ENCODE results near the gene PCSK5.
"Not testable (repeated sequence)": the region's sequence is repeated elsewhere in the genome, so short reads cannot be mapped to it uniquely, and the experiment has no call there.

Gene PCSK5

DNA sequence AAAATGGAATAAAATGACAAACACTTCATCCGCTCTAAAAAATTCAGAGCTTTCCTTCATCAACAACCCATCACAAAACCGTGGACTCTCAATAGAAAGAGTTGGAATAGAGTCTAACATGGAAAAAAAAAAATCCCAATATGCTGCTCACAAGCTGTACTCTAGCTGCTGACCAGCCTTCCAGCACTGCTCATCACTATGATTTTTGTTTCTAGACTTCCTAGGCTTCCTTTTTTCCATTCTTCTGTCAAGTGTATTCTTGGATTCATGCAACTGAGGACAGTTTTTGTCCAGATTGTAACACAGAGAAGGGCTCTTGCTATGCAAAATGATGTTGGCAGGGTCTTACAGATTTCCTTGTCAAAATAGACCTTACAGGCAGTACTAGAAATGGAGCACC, 469.3 kb downstream of the PCSK5 start:
- H3K27ac ChIP-seq, result no peak overlapping the region
- DNase-seq (ENCODE audit: low read depth, low spot score), result no peak

DNA sequence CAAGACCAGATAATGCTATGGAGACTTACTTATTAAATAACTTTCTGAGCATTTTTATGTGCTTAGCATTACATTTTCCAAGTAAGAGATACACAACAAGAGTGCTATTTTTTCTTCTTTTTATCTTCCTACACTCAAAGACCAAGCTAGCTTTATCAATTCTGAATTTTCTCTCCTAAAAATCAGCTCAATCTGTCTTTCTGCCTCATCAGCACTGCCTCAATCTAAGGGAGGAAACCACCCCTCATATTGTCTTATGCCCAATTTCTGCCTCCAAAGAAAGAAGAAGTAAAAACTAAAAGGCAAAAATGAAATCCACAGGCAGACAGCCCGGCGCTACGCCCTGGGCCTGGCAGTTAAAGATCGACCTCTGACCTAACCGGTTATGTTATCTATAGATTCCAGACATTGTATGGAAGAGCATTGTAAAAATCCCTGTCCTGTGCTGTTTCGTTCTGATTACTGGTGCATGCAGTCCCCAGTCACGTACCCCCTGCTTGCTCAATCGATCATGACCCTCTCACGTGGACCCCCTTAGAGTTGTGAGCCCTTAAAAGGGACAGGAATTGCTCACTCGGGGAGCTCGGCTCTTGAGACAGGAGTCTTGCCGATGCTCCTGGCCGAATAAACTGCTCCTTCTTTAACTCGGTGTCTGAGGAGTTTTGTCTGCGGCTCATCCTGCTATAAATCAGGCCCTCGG, 472.0 kb downstream of the PCSK5 start:
- not testable (repeated sequence) for H3K27ac ChIP-seq; DNase-seq (ENCODE audit: low read depth, low spot score)

DNA sequence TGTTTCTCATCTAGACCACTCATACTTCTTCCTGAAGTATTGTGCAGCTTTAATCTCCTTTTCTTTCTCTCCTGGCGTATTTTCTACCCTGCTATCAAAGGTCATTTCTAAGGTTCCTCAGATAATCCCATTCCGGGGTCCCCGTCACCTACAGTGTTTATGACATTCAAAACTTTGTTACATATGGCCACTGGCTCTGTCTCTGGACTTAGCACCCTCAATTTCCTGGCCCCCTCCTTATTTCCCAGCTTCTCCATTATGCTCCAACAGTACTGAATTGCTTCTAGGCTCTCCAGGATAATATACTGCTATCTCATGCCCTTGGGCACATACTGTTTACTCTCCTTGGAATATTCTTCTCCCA, 472.5 kb downstream of the PCSK5 start:
- no peak for DNase-seq (ENCODE audit: low read depth, low spot score)
- H3K27ac ChIP-seq, result no peak overlapping the region

DNA sequence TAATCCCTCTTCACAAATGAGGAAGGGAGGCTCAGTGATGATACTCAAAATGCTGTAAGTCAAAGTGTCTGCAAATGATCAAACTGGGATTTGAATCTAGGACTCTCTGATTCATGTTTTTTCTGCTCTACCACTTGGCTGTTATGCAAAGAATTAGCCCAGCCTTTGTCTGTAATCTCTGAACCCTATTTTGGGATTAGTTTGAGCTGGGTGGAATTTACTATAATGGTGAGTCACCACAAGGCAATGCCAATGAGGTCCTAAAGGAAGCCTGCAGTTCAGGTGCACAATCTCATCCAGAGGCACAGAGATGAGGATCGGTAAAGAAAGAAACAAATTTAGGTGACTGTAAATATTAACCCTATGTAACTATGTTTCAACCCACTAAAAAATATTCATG, 474.6 kb downstream of the PCSK5 start:
- no peak for DNase-seq (ENCODE audit: low read depth, low spot score)
- no peak overlapping the region for H3K27ac ChIP-seq

DNA sequence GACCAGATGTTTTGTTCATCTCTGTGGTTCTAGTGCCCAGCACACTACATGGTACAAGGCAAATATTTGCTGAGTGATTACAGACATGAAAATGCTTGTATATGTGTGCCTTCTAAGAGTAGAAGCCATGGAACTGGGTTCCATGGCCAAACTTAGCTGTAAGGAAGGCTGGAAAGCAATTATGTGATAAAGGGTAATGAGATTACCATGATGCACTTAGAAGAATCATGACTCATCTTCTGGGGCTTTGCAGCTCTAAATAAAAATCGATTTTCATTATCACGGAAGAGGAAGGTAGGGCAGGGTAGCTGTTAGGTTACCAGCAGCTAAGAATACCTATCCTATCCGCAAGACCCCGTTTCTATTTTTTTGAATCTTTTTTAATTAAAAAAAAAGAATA, 475.8 kb downstream of the PCSK5 start:
- no peak overlapping the region for H3K27ac ChIP-seq
- DNase-seq (ENCODE audit: low read depth, low spot score), result no peak

DNA sequence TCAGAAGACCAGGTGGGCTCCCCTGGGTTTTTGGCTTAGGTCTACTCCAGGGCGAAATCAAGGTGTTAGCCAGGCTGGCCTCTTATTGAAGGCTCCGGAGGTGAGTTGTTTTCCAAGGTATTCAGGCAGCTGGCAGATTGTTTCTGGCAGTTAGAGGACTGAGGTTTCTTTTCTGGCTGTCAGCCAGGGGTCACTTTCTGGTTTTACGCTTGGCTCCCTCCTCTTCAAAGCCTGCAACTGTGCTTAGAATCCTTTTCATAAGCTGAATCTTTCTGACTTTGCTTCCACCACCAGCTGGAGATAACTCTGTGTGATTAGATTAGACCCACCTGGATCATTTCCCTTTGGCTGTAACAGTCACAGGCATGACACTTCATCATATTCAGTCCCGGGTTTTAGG, 479.1 kb downstream of the PCSK5 start:
- H3K27ac ChIP-seq, result no peak overlapping the region
- DNase-seq (ENCODE audit: low read depth, low spot score), result no peak

DNA sequence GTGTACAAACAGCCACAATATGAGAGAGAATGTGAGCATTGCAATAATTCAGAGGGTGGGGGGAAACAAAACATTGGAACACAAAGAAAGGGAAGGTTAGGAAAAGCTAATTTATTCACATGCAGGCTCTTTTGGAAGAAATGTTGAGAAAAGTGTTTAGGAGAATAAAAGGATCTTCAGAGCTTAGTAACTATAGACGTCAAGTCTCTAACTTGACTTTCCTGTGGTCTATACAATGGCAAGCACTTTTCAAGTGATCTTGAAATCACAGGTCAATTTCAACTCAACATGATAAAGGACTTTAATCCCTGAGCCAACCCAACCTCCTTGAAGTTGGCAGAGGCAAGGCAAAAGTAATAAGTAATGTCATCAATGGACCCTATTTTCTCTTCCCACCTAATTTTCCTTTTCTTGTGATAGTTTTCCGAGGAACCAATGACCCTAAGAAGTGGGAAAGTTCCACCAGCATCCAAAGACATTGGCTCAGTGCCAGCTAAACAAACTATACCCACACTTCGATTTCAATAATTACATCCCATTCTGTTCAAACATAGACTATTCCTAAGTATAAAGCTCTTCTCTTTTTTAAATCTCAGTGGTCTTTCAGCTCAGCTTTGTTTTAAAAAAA, 480.0 kb downstream of the PCSK5 start:
- H3K27ac ChIP-seq, result no peak overlapping the region
- DNase-seq (ENCODE audit: low read depth, low spot score), result no peak

DNA sequence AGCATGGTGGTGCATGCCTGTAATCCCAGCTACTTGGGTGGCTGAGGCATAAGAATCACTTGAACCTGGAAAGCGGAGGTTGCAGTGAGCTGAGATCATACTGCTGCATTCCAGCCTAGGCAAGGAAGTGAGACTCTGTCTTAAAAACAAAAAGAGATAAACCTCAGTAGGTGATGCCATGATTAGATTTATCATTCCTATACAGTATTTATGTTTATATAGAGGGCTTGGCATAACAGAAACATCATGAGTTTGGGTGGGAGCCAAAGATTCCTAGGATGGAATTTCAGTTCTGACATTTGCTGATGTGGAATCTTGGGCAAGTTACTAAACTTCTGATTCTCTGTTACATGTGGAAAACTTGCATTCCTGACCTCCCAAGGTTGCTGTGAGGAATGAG, 481.4 kb downstream of the PCSK5 start:
- DNase-seq (ENCODE audit: low read depth, low spot score), result no peak
- no peak overlapping the region for H3K27ac ChIP-seq

DNA sequence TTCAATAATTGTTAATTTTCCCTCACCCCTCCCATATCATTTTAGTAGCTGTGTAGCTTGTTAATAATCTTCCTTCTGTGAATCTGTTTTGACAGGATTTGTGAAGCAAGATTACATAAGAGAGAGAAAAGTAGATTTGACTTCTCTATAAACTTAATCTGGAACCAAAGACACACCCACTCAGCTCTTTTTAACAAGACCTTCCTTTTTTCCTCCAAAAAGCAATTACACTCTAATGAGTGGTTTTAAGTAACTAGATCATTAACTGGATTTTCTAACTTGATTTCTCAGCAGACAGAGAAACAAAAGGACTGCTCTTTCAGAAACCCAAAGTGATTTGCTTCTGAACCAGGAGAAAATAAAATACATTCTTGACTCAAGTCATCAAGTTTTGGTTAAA, 481.9 kb downstream of the PCSK5 start:
- no peak for DNase-seq (ENCODE audit: low read depth, low spot score)
- H3K27ac ChIP-seq, result no peak overlapping the region

DNA sequence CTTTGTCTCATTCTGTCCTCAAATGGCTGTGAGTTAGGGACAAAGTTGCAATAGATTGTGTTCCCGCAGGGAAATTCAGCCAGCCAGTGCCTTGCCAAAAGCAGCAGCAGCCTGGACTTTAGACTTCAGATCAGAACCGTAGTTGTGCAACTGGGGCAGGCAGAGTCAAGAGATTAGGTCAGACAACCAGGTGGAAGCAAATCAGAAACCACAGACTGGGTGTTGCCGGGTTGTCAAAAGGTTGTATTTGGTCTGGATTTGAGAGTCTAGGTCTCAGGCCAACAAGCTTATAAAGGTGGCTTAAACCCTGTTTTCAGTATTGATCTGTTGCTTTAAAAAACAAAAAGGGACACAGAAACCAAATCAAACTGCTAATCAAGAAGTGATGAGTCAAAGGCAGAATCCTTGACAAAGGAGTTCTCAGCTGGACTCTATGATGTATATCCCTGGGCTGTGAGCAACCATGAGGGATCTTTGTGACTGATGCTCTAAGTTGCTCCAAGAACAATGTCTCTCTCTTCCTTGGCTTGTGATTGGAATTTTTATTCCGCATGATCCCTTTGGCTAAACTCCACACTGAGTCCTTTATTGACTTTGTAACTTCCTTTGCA, 482.8 kb downstream of the PCSK5 start:
- no peak for DNase-seq (ENCODE audit: low read depth, low spot score)

DNA sequence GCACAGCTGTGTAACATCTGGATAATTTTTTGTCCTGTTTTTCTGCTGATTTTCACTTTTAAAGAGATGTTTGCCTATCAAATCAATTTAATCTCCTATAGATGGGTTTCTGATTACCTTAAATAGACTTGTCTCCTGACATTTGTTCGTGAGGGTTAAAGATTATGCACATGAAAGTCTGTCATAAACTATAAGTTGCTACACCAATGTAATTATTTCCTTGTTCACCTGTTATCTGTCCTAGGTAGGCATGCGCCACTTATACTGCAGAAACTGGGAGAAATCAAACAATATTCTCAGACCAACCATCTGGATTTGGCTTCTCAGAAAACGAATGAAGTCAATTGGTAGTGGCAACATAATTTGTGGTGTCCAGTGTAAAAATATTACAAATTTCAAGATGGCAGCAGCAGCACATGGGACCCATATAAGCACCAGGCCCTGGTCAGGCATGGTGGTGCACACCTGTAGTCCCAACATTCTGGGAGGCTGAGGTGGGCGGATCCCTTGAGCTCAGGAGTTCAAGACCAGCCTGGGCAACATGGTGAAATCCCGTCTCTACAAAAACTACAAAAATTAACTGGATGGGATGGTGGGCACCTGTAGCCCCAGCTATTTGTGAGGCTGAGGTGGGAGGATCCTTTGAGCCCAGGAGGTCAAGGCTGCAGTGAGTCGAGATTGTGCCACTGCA, 483.5 kb downstream of the PCSK5 start:
- DNase-seq (ENCODE audit: low read depth, low spot score), result no peak
- H3K27ac ChIP-seq, result peak overlapping the region; percentile 21

More for the DNA sequence above, 482.8 kb downstream of the PCSK5 start:
- peak overlapping the region; percentile 21 for H3K27ac ChIP-seq

DNA sequence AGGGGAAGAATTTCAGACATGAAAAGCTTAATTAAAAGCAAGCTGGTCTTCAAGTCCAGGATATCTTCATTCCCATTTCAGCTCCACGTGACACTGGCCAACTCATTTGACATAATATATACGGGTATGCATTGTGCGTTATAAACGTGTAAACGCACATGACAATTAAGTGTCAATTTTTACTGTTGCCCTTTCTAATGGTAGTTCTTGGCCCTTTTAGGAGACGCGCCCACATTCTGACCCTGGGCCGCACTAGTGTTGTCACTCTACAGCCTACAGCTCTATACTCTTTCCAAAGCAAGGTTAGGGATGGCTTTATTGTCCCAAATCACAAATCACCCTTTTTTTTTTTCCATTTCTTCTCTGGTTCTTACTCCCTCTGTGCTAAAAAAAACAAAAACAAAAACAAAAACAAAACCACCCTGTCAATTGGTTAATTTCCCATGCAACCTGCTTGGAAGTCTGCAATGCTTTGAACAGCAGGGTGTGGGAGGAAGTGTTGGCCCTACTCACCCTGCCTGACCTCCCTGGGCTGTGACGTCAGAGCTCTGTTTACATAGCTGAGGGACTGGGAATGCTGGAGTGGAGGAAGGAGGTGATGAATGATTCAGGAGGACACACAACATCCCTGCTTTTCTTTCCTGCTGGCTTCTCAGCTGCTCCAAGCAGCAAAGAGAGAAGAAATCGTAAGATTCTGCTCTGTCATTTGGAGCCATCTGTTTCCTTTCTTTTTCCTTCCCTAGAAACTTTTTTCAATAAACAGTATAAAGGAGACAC, 484.5 kb downstream of the PCSK5 start:
- peak; percentile 60 for DNase-seq (ENCODE audit: low read depth, low spot score)
- H3K27ac ChIP-seq, result peak overlapping the region; percentile 25

DNA sequence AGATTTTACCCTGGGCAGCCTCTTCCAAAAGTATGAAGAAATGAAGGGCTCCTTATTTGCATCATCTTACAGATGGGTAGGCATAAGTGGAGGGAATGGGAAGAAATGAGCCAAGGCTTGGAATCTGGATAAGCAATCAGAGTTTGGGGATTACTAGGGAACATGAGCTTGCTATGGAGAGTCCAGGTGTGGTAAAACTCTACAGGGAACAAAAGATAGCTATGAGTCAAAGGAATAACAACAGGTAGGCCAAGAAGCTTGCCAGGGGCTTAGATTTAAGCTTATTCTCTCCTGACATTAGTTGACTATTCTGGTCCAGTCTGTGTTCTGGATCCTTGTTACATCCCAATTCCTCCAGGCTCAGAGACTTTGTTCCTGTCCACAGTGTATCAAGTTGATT, 487.3 kb downstream of the PCSK5 start:
- H3K27ac ChIP-seq, result no peak overlapping the region
- no peak for DNase-seq (ENCODE audit: low read depth, low spot score)

DNA sequence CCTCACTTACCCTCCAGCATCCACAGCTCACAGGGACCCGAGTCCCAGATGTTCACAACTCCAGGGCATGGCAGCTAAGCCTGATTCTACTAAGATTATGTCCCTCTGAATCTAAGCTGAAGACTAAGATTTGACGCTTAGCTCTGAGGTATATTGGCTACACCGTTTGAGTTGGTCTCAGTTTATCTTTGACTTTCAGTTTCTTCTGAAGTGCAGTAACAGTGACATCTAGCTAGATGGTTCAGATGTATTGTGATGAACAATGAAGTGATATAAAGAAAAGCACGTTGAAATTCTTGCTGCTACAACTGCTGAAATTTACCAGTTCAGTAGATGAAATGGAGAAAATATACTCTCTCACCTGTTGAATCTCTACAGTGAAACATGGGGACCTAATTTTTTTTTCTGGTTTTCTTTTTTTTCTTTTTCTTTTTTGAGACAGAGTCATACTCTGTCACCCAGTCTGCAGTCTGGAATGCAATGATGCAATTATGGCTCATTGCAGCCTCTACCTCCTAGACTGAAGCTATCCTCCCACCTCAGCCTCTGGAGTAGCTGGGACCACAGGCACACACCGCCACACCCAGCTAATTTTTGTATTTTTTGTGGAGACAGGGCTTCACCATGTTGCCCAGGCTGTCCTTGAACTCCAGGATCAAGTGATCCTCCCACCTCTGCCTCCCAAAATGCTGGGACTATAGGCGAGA, 488.0 kb downstream of the PCSK5 start:
- no peak for DNase-seq (ENCODE audit: low read depth, low spot score)
- H3K27ac ChIP-seq, result peak overlapping the region; percentile 41

DNA sequence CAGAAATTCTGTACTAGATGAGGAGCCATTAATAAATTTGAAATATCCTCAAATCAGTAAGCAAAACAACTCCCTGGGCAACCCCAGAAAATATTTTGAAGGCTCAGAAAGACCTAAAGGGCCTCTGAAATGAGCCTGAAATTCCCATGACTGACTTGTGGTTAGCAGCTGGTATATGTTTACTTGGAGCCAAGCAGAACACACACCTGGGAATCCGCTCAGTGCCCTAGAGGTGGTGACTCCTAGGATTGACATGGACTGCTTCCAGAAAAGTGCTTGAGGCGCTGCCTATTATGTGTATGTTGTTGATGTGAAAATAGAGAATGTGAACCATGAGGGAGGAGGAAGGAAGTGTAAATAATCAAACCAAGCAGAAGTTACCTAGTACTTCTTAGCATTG, 489.0 kb downstream of the PCSK5 start:
- DNase-seq (ENCODE audit: low read depth, low spot score), result peak; percentile 77
- H3K27ac ChIP-seq, result peak overlapping the region; percentile 41

DNA sequence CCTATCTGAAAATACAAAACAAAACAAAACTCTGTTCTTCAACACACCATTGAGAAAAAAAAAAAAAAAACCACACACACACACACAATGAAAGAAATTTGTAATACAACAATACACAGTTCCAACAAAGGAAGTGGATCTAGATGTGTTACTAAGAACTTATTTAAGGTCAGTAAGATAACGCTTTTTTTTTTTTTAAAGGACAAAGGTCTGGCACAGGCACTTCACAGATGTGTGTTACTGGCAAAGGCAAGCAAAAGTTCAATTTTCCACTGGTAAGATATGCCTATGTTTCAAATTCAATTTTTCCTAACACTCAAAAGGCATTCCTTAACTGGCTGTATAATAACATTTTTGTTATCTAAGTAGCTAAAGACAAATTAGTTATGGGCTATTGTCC, 500.2 kb downstream of the PCSK5 start:
- DNase-seq (ENCODE audit: low read depth, low spot score), result no peak

DNA sequence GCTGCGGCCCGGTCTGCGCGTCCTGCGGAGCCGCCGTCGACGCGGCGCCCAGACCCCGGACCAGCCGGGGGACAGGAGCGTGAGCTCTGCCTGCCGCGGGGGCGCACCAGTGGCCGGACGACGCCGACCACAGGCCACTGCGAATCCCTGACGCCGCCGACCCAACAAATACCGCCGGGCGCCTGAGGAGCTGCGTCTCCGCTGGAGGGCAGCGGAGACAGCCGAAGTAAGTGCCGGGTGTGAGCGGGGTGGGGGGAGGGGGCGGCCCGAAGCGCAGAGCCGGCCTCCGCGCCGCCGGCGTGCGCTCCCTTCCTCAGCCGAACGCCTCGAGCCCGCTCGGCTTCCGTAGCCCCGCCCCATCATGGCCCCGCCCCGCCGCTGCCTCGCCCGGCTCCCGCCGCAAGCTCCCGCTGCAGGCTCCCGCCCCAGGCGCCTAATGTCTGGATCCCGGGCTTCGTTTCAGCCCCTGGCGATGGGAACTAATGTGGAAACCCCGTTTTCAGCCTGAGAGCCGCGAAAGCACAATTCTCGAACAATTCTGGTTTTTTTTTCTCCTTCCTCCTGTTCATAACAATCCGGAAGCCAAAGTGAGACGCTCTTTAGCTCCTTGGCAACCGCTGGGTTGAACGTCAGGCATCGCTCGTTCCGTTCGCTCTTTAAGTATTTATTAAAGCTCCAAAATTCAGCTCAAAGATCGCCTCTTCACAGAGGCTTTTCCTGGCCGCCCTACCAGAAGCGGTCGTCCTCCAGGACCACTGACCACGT, 503.9 kb downstream of the PCSK5 start, which contains the start of gene RFK:
Gene RFK (minus strand): TSS at position 232 of the 765 bp plus-strand sequence. CDS start 255 bp downstream, outside the sequence.
- peak within 1 kb of the TSS; percentile 78 for H3K27ac ChIP-seq
- DNase-seq (ENCODE audit: low read depth, low spot score), result peak; percentile 66

More for the DNA sequence above, 500.2 kb downstream of the PCSK5 start:
- no peak overlapping the region for H3K27ac ChIP-seq

DNA sequence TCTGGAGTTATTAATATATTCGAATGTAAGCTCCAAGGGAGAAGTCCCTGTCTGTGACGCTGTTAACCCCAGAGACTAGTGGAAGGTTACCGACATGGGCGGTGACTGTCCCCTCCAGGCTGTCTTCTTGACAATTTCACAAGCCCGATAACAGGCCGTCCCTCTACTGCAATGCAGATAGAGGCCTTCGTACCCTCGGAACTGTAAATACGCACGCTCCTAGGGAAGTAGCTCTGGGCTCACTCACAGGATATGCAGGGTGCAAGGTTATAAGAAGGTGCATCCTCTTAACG, 504.4 kb downstream of the PCSK5 start:
- DNase-seq (ENCODE audit: low read depth, low spot score), result no peak

DNA sequence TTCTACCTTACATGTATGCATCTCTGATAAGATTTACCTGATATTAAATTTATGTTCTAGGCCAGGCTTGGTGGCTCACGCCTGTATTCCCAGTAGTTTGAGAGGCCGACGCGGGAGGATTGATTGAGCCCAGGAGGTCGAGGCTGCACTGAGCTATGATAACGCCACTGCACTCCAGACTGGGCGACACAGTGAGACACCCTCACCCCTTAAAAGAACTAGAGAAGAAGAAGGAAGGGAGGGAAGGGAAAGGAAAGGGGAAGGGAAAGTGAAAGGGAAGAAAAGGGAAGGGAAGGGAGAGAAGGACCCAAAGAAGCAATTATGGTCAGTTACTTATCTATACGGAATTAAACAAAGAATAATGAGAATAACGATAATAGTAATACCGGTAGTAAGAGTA, 504.9 kb downstream of the PCSK5 start:
- no peak for DNase-seq (ENCODE audit: low read depth, low spot score)
- H3K27ac ChIP-seq, result no peak overlapping the region

More for the DNA sequence above, 504.4 kb downstream of the PCSK5 start:
- H3K27ac ChIP-seq, result peak overlapping the region; percentile 78
